Measurements from ENCODE around the gene CDC14A.

CDC14A gene

GRCh38 chr1:100441146-100441545 is 88.8 kb downstream of the CDC14A start:
- no peak overlapping the region for H3K4me3 ChIP-seq (replicated peaks; ENCODE audit: low read depth, low read length)
- TF ChIP-seq, protein P1, sequence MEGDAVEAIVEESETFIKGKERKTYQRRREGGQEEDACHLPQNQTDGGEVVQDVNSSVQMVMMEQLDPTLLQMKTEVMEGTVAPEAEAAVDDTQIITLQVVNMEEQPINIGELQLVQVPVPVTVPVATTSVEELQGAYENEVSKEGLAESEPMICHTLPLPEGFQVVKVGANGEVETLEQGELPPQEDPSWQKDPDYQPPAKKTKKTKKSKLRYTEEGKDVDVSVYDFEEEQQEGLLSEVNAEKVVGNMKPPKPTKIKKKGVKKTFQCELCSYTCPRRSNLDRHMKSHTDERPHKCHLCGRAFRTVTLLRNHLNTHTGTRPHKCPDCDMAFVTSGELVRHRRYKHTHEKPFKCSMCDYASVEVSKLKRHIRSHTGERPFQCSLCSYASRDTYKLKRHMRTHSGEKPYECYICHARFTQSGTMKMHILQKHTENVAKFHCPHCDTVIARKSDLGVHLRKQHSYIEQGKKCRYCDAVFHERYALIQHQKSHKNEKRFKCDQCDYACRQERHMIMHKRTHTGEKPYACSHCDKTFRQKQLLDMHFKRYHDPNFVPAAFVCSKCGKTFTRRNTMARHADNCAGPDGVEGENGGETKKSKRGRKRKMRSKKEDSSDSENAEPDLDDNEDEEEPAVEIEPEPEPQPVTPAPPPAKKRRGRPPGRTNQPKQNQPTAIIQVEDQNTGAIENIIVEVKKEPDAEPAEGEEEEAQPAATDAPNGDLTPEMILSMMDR (IDR thresholded peaks at IDR 0.05; ENCODE audit: low read depth, low read length, missing control alignments): no peak
- no peak for DNase-seq (ENCODE audit: extremely low read depth, low read depth)

DNA sequence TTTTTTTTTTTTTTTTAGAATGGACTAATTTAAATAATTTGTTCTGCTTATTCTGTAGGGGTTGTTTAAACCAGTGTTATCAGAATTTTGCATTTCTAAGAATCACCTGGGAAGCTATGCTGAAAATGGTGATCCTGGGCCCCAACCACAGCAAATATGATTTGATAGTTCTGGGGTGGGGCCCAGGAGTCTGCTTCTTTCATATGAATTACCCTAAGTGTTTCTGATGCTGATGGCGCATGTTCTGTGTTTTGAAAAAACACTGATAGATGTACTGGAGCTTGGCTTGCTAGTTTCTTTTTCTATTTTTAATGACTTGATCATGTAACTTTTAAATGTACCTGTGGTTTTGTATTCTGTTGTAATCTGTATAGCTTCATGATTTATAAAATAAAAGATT is 89.3 kb downstream of the CDC14A start:
- DNase-seq (ENCODE audit: extremely low read depth, low read depth): no peak
- H3K4me3 ChIP-seq (replicated peaks; ENCODE audit: low read depth, low read length): no peak overlapping the region
- TF ChIP-seq, protein P1 (IDR thresholded peaks at IDR 0.05; ENCODE audit: low read depth, low read length, missing control alignments): no peak

- H3K4me3 ChIP-seq (replicated peaks; ENCODE audit: low read depth, low read length): no peak overlapping the region
- no peak for DNase-seq (ENCODE audit: extremely low read depth, low read depth)
- TF ChIP-seq, protein P1 (IDR thresholded peaks at IDR 0.05; ENCODE audit: low read depth, low read length, missing control alignments): no peak
Measured at GRCh38 chr1:100443811-100444571, 91.7 kb downstream of the CDC14A start.

- TF ChIP-seq, protein P1 (IDR thresholded peaks at IDR 0.05; ENCODE audit: low read depth, low read length, missing control alignments): no peak
- DNase-seq (ENCODE audit: extremely low read depth, low read depth): no peak
Measured at GRCh38 chr1:100445565-100445964, 93.3 kb downstream of the CDC14A start.

DNA sequence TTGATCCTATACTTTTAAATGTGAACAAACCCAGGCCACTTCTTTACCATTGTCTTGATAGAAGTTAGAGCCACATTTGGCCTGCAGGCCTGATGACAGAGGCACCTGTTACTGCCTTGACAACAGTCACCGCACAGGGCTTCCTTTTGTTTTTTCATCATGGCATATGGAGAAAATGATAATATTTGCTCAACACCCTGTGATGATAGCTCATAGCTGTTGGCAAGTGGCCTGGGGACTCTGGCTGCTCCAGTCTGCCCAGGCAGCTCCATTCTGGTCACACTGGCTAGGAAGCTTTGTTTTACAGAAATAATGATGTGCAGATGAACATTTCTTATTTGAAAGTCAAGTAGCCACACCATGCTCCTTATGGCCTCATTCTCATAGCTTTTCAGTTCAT is 96.1 kb downstream of the CDC14A start:
- H3K4me3 ChIP-seq (replicated peaks; ENCODE audit: low read depth, low read length): no peak overlapping the region
- DNase-seq (ENCODE audit: extremely low read depth, low read depth): no peak
- TF ChIP-seq, protein P1 (IDR thresholded peaks at IDR 0.05; ENCODE audit: low read depth, low read length, missing control alignments): no peak

More at GRCh38 chr1:100445565-100445964, 93.3 kb downstream of the CDC14A start:
- no peak overlapping the region for H3K4me3 ChIP-seq (replicated peaks; ENCODE audit: low read depth, low read length)

- H3K4me3 ChIP-seq (replicated peaks; ENCODE audit: low read depth, low read length): no peak overlapping the region
- DNase-seq (ENCODE audit: extremely low read depth, low read depth): no peak
- TF ChIP-seq, protein P1 (IDR thresholded peaks at IDR 0.05; ENCODE audit: low read depth, low read length, missing control alignments): no peak
Measured at GRCh38 chr1:100449477-100449876, 97.2 kb downstream of the CDC14A start.

Measured in HFF-Myc (cell line).